ENCODE results near the gene MTG1.
"Not testable (repeated sequence)": the region's sequence is repeated elsewhere in the genome, so short reads cannot be mapped to it uniquely, and the experiment has no call there.

Gene MTG1

GRCh38 chr10:133401981-133402725 is 8.2 kb downstream of the MTG1 start:
- DNase-seq, result no peak

- DNase-seq, result no peak
These were observed 9.4 kb downstream of the MTG1 start for GRCh38 chr10:133403359-133403758.

GRCh38 chr10:133403784-133404183 is 9.8 kb downstream of the MTG1 start:
- no peak for DNase-seq

- no peak for DNase-seq
These were observed 11.3 kb downstream of the MTG1 start for GRCh38 chr10:133405272-133405671.

GRCh38 chr10:133405844-133406527 is 12.0 kb downstream of the MTG1 start:
- DNase-seq, result no peak

- no peak for DNase-seq
These were observed 17.8 kb downstream of the MTG1 start for GRCh38 chr10:133411523-133412380.

GRCh38 chr10:133412381-133412711 is 18.4 kb downstream of the MTG1 start:
- no peak for DNase-seq

- DNase-seq, result not testable (repeated sequence)
These were observed 20.4 kb downstream of the MTG1 start for GRCh38 chr10:133414401-133414800.

- no peak for DNase-seq
These were observed 21.8 kb downstream of the MTG1 start for GRCh38 chr10:133415752-133416151.

GRCh38 chr10:133418289-133418993 is 24.5 kb downstream of the MTG1 start:
- no peak for DNase-seq

- no peak for DNase-seq
These were observed 25.4 kb downstream of the MTG1 start for GRCh38 chr10:133419211-133419950.

- no peak for DNase-seq
These were observed 26.1 kb downstream of the MTG1 start for GRCh38 chr10:133420028-133420427.

- DNase-seq, result no peak
These were observed 26.6 kb downstream of the MTG1 start for GRCh38 chr10:133420579-133420978.

- DNase-seq, result no peak
These were observed 27.6 kb downstream of the MTG1 start for GRCh38 chr10:133421336-133422222.

GRCh38 chr10:133422223-133422806 is 28.4 kb downstream of the MTG1 start:
- DNase-seq, result no peak

- no peak for DNase-seq
These were observed 29.1 kb downstream of the MTG1 start for GRCh38 chr10:133422807-133423771.

GRCh38 chr10:133424102-133424501 is 30.1 kb downstream of the MTG1 start:
- DNase-seq, result not testable (repeated sequence)

- DNase-seq, result not testable (repeated sequence)
These were observed 30.6 kb downstream of the MTG1 start, which contains the start of gene SPRN for GRCh38 chr10:133424601-133425000. Gene SPRN, minus strand, starts transcription at chr10:133424625. Its CDS starts 944 bp downstream, at chr10:133423681.

- not testable (repeated sequence) for DNase-seq
These were observed 35.6 kb downstream of the MTG1 start for GRCh38 chr10:133429571-133429970.
